Measurements from ENCODE around the gene HHEX.

- TF ChIP-seq, protein P1, sequence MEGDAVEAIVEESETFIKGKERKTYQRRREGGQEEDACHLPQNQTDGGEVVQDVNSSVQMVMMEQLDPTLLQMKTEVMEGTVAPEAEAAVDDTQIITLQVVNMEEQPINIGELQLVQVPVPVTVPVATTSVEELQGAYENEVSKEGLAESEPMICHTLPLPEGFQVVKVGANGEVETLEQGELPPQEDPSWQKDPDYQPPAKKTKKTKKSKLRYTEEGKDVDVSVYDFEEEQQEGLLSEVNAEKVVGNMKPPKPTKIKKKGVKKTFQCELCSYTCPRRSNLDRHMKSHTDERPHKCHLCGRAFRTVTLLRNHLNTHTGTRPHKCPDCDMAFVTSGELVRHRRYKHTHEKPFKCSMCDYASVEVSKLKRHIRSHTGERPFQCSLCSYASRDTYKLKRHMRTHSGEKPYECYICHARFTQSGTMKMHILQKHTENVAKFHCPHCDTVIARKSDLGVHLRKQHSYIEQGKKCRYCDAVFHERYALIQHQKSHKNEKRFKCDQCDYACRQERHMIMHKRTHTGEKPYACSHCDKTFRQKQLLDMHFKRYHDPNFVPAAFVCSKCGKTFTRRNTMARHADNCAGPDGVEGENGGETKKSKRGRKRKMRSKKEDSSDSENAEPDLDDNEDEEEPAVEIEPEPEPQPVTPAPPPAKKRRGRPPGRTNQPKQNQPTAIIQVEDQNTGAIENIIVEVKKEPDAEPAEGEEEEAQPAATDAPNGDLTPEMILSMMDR (conservative IDR thresholded peaks at IDR 0.05; ENCODE audit: low read depth, low read length) = no peak
- TF ChIP-seq CEBPB (IDR thresholded peaks at IDR 0.05; ENCODE audit: low read depth, low read length) (no peak), BHLHE40 (IDR thresholded peaks at IDR 0.05; ENCODE audit: low read depth, low read length) (no peak), MXI1 (IDR thresholded peaks at IDR 0.05; ENCODE audit: borderline replicate concordance, low read depth, low read length) (no peak)
Measured at GRCh38 chr10:92699518-92700381, 10.0 kb downstream of the HHEX start.
